Lower leg skin (tissue), 4 donors: Measurements from ENCODE around the gene CCDC28B. TPM values are rescaled to one million over a fixed set of nuclear protein-coding genes. Genes with fewer than 3 reads are reported as not detected.

Source experiments
- DNase-seq, 2 donors: peaks; one replicate each; pipeline ENCODE4 v3.0.0-alpha.2; 2019; ENCODE audit warnings: low spot score in 2 of 2
- H3K4me3 ChIP-seq: fragments of 200-600 bp; sonication (generic); 2 replicates; pipeline ENCODE4 v1.5.1; 2017; ENCODE audit warnings: mild to moderate bottlenecking, low read depth; ENCODE audit not compliant: poor library complexity, severe bottlenecking
- POLR2A ChIP-seq, 2 donors: fragments of 450-650 bp; IDR thresholded peaks; one replicate each; pipeline ENCODE4 v1.6.1; 2016 to 2017; ENCODE audit warnings: antibody characterized with exemption in 2 of 2, mild to moderate bottlenecking in 1 of 2, moderate library complexity in 1 of 2
- WGBS, 2 donors: methylation state at CpG; one replicate each; pipeline ENCODE4 v1.1.5; 2018; 5-methylcytosine and 5-hydroxymethylcytosine counted together
- intact Hi-C: fragments of 100-400 bp; cut with DNase I; formaldehyde crosslinking; loops from one replicate; pipeline ENCODE4 v1.15.0; 2023; ENCODE audit warnings: low total_unique reads
- total RNA-seq, 4 donors: library from RNA; depleted of rRNA; stranded (reverse); fragments of >200 nt; gene quantifications; one replicate each; pipeline ENCODE4 v1.1.0, GENCODE V29; 2016
- TF ChIP-seq, protein P1 (sequence below), 3 donors: fragments of 450-650 bp; IDR thresholded peaks; one replicate each; pipeline ENCODE4 v1.5.1; 2016; ENCODE audit warnings: antibody characterized with exemption in 3 of 3, mild to moderate bottlenecking in 3 of 3, moderate library complexity in 2 of 3

Gene CCDC28B
- total RNA-seq, 4 donors from 2014 or later = 2.0 to 3.6 (median 3.3) TPM

GRCh38 chr1:32195972-32196823 lies 4.2 kb upstream of the CCDC28B start:
- intact Hi-C loops = no loop called here
- TF ChIP-seq POLR2A (IDR thresholded peaks at IDR 0.05) = no peak
- TF ChIP-seq, protein P1, sequence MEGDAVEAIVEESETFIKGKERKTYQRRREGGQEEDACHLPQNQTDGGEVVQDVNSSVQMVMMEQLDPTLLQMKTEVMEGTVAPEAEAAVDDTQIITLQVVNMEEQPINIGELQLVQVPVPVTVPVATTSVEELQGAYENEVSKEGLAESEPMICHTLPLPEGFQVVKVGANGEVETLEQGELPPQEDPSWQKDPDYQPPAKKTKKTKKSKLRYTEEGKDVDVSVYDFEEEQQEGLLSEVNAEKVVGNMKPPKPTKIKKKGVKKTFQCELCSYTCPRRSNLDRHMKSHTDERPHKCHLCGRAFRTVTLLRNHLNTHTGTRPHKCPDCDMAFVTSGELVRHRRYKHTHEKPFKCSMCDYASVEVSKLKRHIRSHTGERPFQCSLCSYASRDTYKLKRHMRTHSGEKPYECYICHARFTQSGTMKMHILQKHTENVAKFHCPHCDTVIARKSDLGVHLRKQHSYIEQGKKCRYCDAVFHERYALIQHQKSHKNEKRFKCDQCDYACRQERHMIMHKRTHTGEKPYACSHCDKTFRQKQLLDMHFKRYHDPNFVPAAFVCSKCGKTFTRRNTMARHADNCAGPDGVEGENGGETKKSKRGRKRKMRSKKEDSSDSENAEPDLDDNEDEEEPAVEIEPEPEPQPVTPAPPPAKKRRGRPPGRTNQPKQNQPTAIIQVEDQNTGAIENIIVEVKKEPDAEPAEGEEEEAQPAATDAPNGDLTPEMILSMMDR (IDR thresholded peaks at IDR 0.05) = no peak
- no peak overlapping the region for H3K4me3 ChIP-seq
- DNase-seq = no peak

DNA sequence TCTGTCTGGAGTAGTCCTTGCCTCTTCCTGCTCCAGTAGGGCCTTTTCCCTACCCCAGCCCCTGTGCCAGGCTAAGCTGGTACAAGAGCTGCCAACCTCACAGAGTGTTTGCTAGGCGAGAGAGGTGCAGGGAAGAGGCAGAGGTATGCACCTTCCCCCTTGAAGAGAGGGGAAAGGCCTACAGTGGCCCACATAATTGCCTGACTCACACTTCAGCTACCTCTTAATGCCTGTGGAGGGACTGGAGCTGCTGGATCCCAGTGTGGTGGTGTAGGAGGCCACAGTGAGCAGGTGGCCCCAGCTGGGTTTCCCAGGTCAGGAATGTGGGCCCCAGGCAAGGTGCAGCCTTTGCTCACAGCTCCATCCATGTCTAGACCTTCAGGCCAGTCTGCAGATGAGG lies 3.3 kb upstream of the CCDC28B start:
- 84 to 92% methylated on average over 1 of the region's 1 CpG for WGBS, 2 donors
- no peak for DNase-seq
- intact Hi-C loops = no loop called here

GRCh38 chr1:32197837-32198236 lies 2.6 kb upstream of the CCDC28B start:
- no peak overlapping the region for H3K4me3 ChIP-seq
- no peak for TF ChIP-seq POLR2A (IDR thresholded peaks at IDR 0.05)
- TF ChIP-seq, protein P1 (IDR thresholded peaks at IDR 0.05) = no peak
- WGBS, 2 donors = 76 to 81% methylated on average over 6 of the region's 6 CpGs
- no peak for DNase-seq
- intact Hi-C loops = no loop called here

More for the DNA sequence above, 3.3 kb upstream of the CCDC28B start:
- H3K4me3 ChIP-seq = no peak overlapping the region
- TF ChIP-seq, protein P1 (IDR thresholded peaks at IDR 0.05) = no peak
- TF ChIP-seq POLR2A (IDR thresholded peaks at IDR 0.05) = no peak

- 82 to 85% methylated on average over 3 of the region's 3 CpGs for WGBS, 2 donors
- no peak for DNase-seq
- TF ChIP-seq, protein P1 (IDR thresholded peaks at IDR 0.05) = no peak
- no peak for TF ChIP-seq POLR2A (IDR thresholded peaks at IDR 0.05)
- no peak overlapping the region for H3K4me3 ChIP-seq
- intact Hi-C loops = no loop called here
Measured at GRCh38 chr1:32198237-32199042, 2.0 kb upstream of the CCDC28B start.

GRCh38 chr1:32199043-32199716 lies 1.2 kb upstream of the CCDC28B start:
- no peak overlapping the region for H3K4me3 ChIP-seq
- 57 to 70% methylated on average over 4 of the region's 4 CpGs for WGBS, 2 donors
- DNase-seq = no peak
- TF ChIP-seq POLR2A (IDR thresholded peaks at IDR 0.05) = no peak
- TF ChIP-seq, protein P1 (IDR thresholded peaks at IDR 0.05) = no peak
- intact Hi-C loops = no loop called here
